GM12864 (cell line): Measurements from ENCODE around the gene SYVN1.
"Not testable (repeated sequence)": the region's sequence is repeated elsewhere in the genome, so short reads cannot be mapped to it uniquely, and the experiment has no call there.

Experiments used
- DNase-seq: peaks from one replicate; pipeline ENCODE4 v3.0.0-alpha.2; 2011; ENCODE audit warnings: low read depth
- H3K4me3 ChIP-seq: 2 replicates; pipeline ENCODE4 v1.5.1; 2011; ENCODE audit warnings: mild to moderate bottlenecking, low read depth, low read length, control low read depth
- TF ChIP-seq, protein P1 (sequence below): IDR thresholded peaks from 2 replicates; pipeline ENCODE4 v1.5.1; 2011; ENCODE audit warnings: low read depth, mild to moderate bottlenecking, moderate library complexity, low read length, control low read depth, inconsistent platforms; ENCODE audit errors: missing control alignments

SYVN1 gene

DNA sequence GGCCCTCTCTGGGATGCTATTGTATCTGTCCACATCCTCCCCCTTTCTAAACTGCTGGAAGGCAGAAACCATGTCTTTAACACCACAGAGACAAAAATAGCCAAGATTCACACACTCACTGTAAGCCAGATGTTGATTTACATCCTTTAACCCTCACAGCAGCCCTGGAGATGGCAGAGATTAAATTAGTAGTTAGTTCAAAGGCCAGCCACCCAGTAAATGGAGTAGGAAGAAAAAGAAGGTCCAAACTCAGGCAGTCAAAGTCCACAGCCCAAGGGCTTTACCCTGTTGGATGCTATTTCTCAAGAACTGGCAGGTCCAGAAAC is 14.7 kb downstream of the SYVN1 start:
- TF ChIP-seq, protein P1, sequence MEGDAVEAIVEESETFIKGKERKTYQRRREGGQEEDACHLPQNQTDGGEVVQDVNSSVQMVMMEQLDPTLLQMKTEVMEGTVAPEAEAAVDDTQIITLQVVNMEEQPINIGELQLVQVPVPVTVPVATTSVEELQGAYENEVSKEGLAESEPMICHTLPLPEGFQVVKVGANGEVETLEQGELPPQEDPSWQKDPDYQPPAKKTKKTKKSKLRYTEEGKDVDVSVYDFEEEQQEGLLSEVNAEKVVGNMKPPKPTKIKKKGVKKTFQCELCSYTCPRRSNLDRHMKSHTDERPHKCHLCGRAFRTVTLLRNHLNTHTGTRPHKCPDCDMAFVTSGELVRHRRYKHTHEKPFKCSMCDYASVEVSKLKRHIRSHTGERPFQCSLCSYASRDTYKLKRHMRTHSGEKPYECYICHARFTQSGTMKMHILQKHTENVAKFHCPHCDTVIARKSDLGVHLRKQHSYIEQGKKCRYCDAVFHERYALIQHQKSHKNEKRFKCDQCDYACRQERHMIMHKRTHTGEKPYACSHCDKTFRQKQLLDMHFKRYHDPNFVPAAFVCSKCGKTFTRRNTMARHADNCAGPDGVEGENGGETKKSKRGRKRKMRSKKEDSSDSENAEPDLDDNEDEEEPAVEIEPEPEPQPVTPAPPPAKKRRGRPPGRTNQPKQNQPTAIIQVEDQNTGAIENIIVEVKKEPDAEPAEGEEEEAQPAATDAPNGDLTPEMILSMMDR, result no peak
- H3K4me3 ChIP-seq, result no peak overlapping the region
- no peak for DNase-seq

DNA sequence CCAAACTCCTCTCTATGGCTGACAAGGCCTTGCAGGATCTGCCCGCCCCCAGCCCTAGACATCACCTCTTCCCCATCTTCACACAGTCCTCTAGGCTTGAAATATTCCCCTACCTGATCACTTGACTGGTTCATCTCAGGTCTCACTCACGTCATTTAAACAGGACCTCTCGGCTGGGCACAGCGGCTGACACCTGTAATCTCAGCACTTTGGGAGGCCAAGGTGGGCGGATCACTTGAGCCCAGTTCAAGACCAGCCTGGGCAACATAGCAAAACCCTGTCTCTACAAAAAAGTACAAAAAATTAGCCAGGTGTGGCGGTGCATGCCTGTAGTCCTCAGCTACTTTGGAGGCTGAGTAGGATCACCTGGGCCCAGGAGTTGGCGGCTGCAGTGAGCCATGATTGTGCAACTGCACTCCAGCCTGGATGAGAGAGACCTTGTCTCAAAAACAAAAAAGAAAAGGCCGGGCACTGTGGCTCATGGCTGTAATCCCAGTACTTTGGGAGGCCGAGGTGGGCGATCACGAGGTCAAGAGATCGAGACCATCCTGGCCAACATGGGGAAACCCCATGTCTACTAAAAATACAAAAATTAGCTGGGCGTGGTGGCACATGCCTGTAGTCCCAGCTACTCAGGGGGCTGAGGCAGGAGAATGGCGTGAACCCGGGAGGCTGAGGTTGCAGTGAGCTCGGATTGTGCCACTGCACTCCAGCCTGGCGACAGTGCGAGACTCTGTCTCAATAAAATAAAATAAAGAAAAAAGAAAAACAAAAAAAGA is 15.2 kb downstream of the SYVN1 start:
- DNase-seq, H3K4me3 ChIP-seq: not testable (repeated sequence)

DNA sequence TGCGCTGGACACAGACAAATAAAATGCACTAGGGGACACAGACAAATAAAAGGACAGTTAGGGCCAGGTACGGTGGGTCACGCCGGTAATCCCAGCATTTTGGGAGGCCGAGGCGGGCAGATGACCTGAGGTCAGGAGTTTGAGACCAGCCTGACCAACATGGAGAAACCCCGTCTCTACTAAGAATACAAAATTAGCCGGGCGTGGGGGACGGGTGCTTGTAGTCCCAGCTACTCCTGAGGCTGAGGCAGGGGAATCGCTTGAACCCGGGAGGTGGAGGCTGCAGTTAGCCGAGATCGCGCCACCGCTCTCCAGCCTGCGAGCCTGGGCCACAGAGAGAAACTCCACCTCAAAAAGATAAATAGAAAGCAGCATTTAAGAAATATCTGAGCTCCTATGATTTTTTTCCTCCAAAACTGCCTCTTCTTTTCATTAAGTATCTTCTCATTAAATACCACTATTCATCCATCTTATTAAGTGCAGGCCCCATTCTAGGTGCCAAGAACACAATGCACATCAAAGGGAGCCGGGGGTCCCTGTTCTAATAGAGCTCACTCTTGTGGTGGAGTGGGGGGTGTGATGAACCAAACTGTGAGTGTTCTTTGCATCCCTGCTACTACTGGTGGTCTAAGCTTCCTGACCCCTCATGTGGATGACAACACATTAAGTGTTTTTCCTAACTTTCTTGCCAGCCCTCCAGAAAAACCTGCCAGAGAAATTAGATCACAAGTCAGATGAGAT is 16.1 kb downstream of the SYVN1 start:
- H3K4me3 ChIP-seq, result no peak overlapping the region
- no peak for DNase-seq
- TF ChIP-seq, protein P1, result no peak

DNA sequence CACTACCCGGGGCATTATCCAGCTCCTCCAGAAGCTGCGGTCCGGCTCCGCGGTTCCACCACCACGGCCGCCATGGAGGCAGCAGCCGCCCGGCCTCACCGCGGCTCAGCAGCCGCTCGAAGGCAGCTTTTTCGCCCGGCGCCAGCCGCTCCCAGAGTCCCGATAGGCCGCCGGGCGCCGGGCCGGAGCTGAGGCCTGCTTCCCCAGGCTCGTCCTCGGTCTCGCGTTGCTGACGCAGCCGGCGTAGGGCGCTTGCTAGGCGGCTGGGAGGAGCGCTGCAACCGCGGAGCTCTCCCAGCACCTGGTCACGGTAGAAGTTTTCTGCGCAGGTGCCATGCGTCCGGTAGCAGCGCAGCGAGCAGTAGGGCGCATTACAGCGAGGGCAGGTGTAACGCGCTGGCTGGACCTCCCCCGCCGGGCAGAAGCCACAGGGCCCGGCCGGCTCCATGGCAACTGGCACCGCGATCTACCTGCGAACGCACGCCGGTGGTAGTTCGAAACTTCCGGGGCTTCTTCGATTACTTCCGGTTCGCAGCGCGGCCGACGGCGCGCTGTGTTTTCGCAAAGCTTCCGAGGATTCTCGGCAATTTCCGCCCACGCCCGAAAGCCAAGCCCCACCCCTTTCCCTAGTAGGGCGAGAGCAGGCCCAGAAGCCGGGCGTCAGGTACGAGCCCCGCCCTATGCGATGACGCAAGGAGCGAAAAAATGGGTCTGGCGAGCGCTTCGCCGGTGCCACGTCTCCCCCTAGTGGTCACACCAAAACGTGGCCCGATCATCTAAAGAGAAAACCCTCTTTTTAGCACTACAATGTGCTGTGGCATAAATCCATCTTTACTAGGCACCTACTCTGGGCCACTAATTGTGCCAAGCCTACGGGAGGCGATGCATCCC is 16.9 kb downstream of the SYVN1 start, which contains the start of gene ZNHIT2:
TSS of gene ZNHIT2 (minus strand) at position 496 of the 891 bp plus-strand sequence. CDS start at position 448, 48 bp downstream.
- DNase-seq, result peak; percentile 96
- TF ChIP-seq, protein P1, result peak; percentile 91
- H3K4me3 ChIP-seq, result peak within 1 kb of the TSS; percentile 84

DNA sequence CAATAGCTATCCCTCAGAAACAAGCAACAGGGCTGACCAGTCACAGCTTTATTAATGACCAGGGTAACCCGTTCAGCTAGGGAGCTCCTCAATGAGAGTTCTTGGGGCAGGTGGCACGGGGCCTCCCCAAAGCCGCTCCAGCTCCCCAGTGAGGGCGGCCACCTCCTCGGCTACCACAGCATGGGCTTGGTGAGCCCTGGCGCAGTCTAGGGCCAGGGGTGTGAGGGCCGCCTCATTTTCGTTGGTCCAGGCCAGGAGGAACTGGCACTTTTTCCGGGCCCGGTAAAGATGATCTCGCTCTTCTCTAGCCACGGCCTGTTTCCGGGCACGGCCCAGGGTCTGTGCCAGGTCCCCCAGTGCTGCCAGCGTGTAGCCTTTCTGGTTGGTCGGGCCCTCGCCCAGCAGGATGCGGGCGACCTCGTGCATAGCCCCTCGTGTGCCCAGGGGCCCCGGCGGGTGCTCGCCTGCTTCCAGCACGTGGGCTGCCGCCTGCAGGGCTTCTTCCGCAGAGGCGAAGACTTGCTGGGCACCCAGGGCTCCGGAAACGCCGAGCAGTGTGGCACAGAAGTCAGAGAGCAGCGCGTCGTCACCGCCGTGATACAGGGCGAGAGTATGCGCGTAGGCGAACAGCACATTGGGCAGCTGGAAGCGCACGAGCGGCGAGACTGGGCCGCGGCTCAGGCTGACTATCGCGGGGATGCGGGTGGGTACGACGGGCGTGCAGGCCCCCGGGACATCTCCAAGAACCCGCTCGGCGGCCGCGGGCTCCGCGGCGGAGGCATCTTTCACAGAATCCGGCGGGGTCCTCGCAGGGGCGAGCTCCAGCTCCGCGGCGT is 17.7 kb downstream of the SYVN1 start:
- no peak for DNase-seq
- TF ChIP-seq, protein P1, result no peak

DNA sequence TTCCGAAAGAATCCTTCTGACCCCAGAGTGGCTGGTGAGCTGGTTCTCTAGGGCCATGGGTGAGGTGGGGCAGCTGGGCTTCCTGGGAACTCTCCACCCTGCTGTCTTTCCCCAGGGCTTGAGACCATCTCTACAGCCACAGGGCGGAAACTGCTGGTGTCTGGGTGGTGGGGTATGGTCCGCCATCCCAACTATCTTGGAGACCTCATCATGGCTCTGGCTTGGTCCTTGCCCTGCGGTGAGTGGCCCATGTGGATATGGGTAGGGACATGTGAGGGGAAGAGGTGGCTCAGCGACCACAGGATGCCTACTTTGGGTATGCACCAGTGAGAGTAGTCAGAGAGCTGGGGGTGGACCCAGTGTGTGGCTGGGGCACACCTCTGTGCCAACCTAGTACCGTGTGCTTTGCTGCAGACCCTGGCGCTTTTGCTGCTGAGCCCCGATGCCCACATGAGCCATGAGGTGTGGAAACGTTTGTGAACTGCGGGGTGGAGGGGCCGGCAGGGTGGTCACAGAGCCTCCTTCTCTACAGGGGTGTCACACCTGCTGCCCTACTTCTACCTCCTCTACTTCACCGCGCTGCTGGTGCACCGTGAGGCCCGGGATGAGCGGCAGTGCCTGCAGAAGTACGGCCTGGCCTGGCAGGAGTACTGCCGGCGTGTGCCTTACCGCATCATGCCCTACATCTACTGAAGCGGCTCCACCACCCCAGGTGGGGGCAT is 18.8 kb downstream of the SYVN1 start:
- TF ChIP-seq, protein P1, result no peak
- H3K4me3 ChIP-seq, result no peak overlapping the region
- no peak for DNase-seq

More for the DNA sequence above, 17.7 kb downstream of the SYVN1 start:
- H3K4me3 ChIP-seq, result peak overlapping the region; percentile 84
